PFSK-1 (cell line): ENCODE measurements around the gene VIT. TPM values are rescaled to one million over a fixed set of nuclear protein-coding genes. Genes with fewer than 3 reads are reported as not detected.

Experiments
- FOXP2 ChIP-seq: optimal IDR thresholded peaks from 2 replicates; pipeline ENCODE3; 2011; ENCODE audit warnings: borderline replicate concordance, control low read depth, inconsistent platforms; ENCODE audit not compliant: insufficient read depth; ENCODE audit errors: extremely low read length, extremely low read depth
- POLR2AphosphoS5 ChIP-seq: IDR thresholded peaks from 2 replicates; pipeline ENCODE4 v1.6.1; 2012; ENCODE audit warnings: low read depth, mild to moderate bottlenecking, control low read depth, low read length, moderate library complexity
- REST ChIP-seq, 2 experiments: IDR thresholded peaks; 2 replicates each; pipeline versions ENCODE4 v1.6.1 to v1.8.0; 2011 to 2012; ENCODE audit warnings: low read depth in 2 of 2, low read length in 2 of 2, control low read depth in 1 of 2, inconsistent platforms in 1 of 2, mild to moderate bottlenecking in 1 of 2, moderate library complexity in 1 of 2; ENCODE audit not compliant: insufficient read depth in 1 of 2
- SIN3A ChIP-seq: IDR thresholded peaks from 2 replicates; pipeline ENCODE4 v1.6.1; 2012; ENCODE audit warnings: mild to moderate bottlenecking, low read length, moderate library complexity, borderline replicate concordance; ENCODE audit not compliant: insufficient read depth
- TAF1 ChIP-seq: IDR thresholded peaks from 2 replicates; pipeline ENCODE4 v1.6.1; 2012; ENCODE audit warnings: low read length, control low read depth, borderline replicate concordance; ENCODE audit not compliant: insufficient read depth
- polyA plus RNA-seq: library from polyadenylated mRNA; unstranded; fragments of >200 nt; gene quantifications from one replicate; pipeline ENCODE4 v1.2.1, GENCODE V29; 2012; ENCODE audit warnings: low read depth, missing spikeins; ENCODE audit not compliant: insufficient read length

Gene VIT, protein sequence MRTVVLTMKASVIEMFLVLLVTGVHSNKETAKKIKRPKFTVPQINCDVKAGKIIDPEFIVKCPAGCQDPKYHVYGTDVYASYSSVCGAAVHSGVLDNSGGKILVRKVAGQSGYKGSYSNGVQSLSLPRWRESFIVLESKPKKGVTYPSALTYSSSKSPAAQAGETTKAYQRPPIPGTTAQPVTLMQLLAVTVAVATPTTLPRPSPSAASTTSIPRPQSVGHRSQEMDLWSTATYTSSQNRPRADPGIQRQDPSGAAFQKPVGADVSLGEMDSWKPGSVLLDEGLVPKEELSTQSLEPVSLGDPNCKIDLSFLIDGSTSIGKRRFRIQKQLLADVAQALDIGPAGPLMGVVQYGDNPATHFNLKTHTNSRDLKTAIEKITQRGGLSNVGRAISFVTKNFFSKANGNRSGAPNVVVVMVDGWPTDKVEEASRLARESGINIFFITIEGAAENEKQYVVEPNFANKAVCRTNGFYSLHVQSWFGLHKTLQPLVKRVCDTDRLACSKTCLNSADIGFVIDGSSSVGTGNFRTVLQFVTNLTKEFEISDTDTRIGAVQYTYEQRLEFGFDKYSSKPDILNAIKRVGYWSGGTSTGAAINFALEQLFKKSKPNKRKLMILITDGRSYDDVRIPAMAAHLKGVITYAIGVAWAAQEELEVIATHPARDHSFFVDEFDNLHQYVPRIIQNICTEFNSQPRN
- polyA plus RNA-seq = 0.34 TPM

GRCh38 chr2:36696533-36696932, at the start of gene VIT:
Gene VIT (plus strand): TSS chr2:36696707. CDS start chr2:36716371, 19,664 bp downstream.
- TF ChIP-seq FOXP2 (no peak), REST (IDR thresholded peaks at IDR 0.05; ENCODE audit: insufficient read depth in 1 of 2, low read depth in 2 of 2, low read length in 2 of 2) (no peak), POLR2AphosphoS5 (no peak), SIN3A (no peak), TAF1 (no peak)

DNA sequence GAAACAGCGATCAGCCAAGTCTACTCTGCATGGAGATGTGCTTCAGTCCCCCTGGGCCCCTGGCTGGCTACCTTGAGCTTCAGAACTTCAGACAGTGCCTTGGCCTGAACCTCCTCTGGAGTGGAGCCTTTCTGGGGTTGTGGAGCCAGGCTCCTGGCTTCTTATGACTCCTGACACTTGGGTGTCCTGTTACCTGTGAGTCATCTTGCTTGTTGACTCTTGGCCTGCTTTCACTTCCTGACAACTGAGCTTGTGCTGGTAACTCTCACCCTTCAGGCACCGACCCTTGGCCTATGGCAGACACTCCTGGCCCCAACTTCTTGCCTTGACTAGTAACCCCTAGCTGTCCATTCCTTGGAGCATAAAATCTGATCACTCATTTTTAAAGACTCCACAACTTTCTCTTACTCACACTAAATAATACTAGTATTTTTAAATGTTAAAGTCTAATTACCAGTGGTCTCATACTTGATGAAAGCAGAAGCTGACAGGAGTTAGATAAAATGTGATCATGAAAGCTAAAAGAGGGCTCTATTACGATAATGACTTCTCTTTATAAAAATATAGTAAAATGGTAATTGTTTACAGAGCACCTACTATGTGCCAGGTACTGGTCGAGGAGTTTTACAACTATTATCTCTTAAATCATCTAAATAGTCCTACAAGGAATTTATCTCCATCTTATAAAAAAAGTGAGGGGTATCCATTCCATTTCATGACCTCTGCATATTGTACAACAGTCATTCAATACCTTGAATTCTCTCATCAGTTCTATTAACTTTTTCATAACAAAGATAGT, 46.3 kb upstream of the VIT start:
- no peak for TF ChIP-seq POLR2AphosphoS5
- peak; percentile 79 for TF ChIP-seq FOXP2

- TF ChIP-seq REST (IDR thresholded peaks at IDR 0.05; ENCODE audit: insufficient read depth in 1 of 2, low read depth in 2 of 2, low read length in 2 of 2) (no peak), TAF1 (no peak), SIN3A (no peak), FOXP2 (no peak), POLR2AphosphoS5 (no peak)
These were observed 43.4 kb upstream of the VIT start for GRCh38 chr2:36653155-36653554.

- TF ChIP-seq REST (IDR thresholded peaks at IDR 0.05; ENCODE audit: insufficient read depth in 1 of 2, low read depth in 2 of 2, low read length in 2 of 2) = no peak
- no peak for TF ChIP-seq SIN3A
- no peak for TF ChIP-seq FOXP2
- no peak for TF ChIP-seq TAF1
- TF ChIP-seq POLR2AphosphoS5 = no peak
These were observed 42.4 kb upstream of the VIT start for GRCh38 chr2:36653967-36654694.
